PC-3 (cell line): Measurements from ENCODE around the gene PLEKHA6. TPM values are rescaled to one million over a fixed set of nuclear protein-coding genes. Genes with fewer than 3 reads are reported as not detected.

Experiments
- ATAC-seq: fragments of 200-7000 bp; cut with Tn5 transposase; 2 replicates; pipeline ENCODE4 v1.9.1; 2020; ENCODE audit warnings: mild to moderate bottlenecking, moderate library complexity
- BruUV-seq: library from RNA; stranded (reverse); fragments of 400-500 nt; replicated peaks from 2 replicates; lab custom pipeline; 2021; lab: Mats Ljungman, UMichigan
- CTCF ChIA-PET: fragments of 300-600 bp; sonication (Branson Sonifier 250); formaldehyde crosslinking; loops from one replicate; lab custom pipeline; 2022; ENCODE audit warnings: antibody characterized with exemption; lab: Charles Lee
- POLR2A ChIA-PET: fragments of 300-600 bp; sonication (Branson Sonifier 250); formaldehyde crosslinking; loops from one replicate; lab custom pipeline; 2022; ENCODE audit warnings: antibody characterized with exemption; ENCODE audit not compliant: unreplicated experiment; lab: Charles Lee
- DNase-seq: peaks from one replicate; pipeline ENCODE4 v3.0.0-alpha.2; 2015
- H2AFZ ChIP-seq: fragments of 300-600 bp; sonication (generic); 2 replicates; pipeline ENCODE4 v1.6.0; 2016; ENCODE audit warnings: antibody characterized with exemption, low read length
- H3F3A ChIP-seq: fragments of 300-600 bp; sonication (generic); one replicate; pipeline ENCODE4 v1.6.0; 2017; ENCODE audit warnings: antibody characterized with exemption, low read length, control low read depth, mild to moderate bottlenecking; ENCODE audit not compliant: unreplicated experiment
- H3K27ac ChIP-seq: fragments of 300-600 bp; sonication (generic); 2 replicates; pipeline ENCODE4 v1.5.1; 2016; ENCODE audit warnings: mild to moderate bottlenecking, low read length
- H3K27me3 ChIP-seq: fragments of 300-600 bp; sonication (generic); 2 replicates; pipeline ENCODE4 v1.6.1; 2016; ENCODE audit warnings: low read length, mixed read lengths
- H3K36me3 ChIP-seq: fragments of 300-600 bp; sonication (generic); 2 replicates; pipeline ENCODE4 v1.6.1; 2016; ENCODE audit warnings: low read depth, mixed run types, low read length, mixed read lengths
- H3K4me1 ChIP-seq: fragments of 300-600 bp; sonication (generic); 2 replicates; pipeline ENCODE4 v1.5.1; 2016; ENCODE audit warnings: low read length; ENCODE audit not compliant: insufficient read depth
- H3K4me2 ChIP-seq: fragments of 300-600 bp; sonication (generic); 2 replicates; pipeline ENCODE4 v1.6.0; 2016; ENCODE audit warnings: low read length
- H3K4me3 ChIP-seq: fragments of 300-600 bp; sonication (generic); 2 replicates; pipeline ENCODE4 v1.5.1; 2016; ENCODE audit warnings: mild to moderate bottlenecking, low read length, mixed read lengths
- H3K79me2 ChIP-seq: fragments of 300-600 bp; sonication (generic); 2 replicates; pipeline ENCODE4 v1.6.1; 2017; ENCODE audit warnings: low read length, mixed read lengths
- H3K9ac ChIP-seq: fragments of 300-600 bp; sonication (generic); 2 replicates; pipeline ENCODE4 v1.6.0; 2016; ENCODE audit warnings: mild to moderate bottlenecking, low read length
- H3K9me2 ChIP-seq: fragments of 300-600 bp; sonication (generic); replicated peaks from 2 replicates; pipeline ENCODE4 v1.6.1; 2016; ENCODE audit warnings: mixed run types, low read length, mixed read lengths
- H3K9me3 ChIP-seq: fragments of 300-600 bp; sonication (generic); 2 replicates; pipeline ENCODE4 v1.6.1; 2016; ENCODE audit warnings: low read length, mixed read lengths
- H4K20me1 ChIP-seq: fragments of 300-600 bp; sonication (generic); 2 replicates; pipeline ENCODE4 v1.6.1; 2016; ENCODE audit warnings: low read length, mixed read lengths
- CTCF ChIP-seq: fragments of 300-600 bp; sonication (generic); conservative IDR thresholded peaks from 2 replicates; pipeline ENCODE4 v1.5.1; 2017; ENCODE audit warnings: antibody characterized with exemption, low read depth, mild to moderate bottlenecking, low read length
- EZH2 ChIP-seq: fragments of 300-600 bp; sonication (generic); IDR thresholded peaks from one replicate; pipeline ENCODE4 v1.6.1; 2017; ENCODE audit warnings: antibody characterized with exemption, mild to moderate bottlenecking, low read length; ENCODE audit not compliant: unreplicated experiment
- EZH2phosphoT487 ChIP-seq: fragments of 300-600 bp; sonication (generic); IDR thresholded peaks from 2 replicates; pipeline ENCODE4 v1.6.1; 2018; ENCODE audit warnings: mild to moderate bottlenecking, antibody characterized with exemption, low read length, borderline replicate concordance
- intact Hi-C: fragments of 100-400 bp; cut with micrococcal nuclease; formaldehyde crosslinking; loops from 2 replicates; pipeline ENCODE4 v1.9.0; 2023
- total RNA-seq: library from RNA; depleted of rRNA; stranded (reverse); fragments of >200 nt; gene quantifications from 2 replicates; pipeline ENCODE4 v1.2.3, GENCODE V29; 2014

Gene PLEKHA6
- total RNA-seq, 1 experiment from 2014 or later = 53.8 TPM

- BruUV-seq = no TSS peak
- no peak for ATAC-seq
- POLR2A ChIA-PET = no interaction called here
Observed at GRCh38 chr1:204205486-204205885, 154.2 kb downstream of the PLEKHA6 start.

GRCh38 chr1:204204944-204205343 is 154.8 kb downstream of the PLEKHA6 start:
- ChIA-PET POLR2A (no interaction called here), CTCF (interaction anchor here (2.8 kb wide), 1 partner anchor 42 kb away, joined by 28 read pairs; no protein-coding TSS in a partner anchor)
- H3F3A ChIP-seq = no peaks in the 10 kb centered on the region
- no peak overlapping the region for H3K4me3 ChIP-seq
- H3K4me2 ChIP-seq = no peak overlapping the region
- H4K20me1 ChIP-seq = no peaks in the 10 kb centered on the region
- H3K9me3 ChIP-seq = no peaks in the 10 kb centered on the region
- H3K36me3 ChIP-seq = no peaks in the 10 kb centered on the region
- no peaks in the 10 kb centered on the region for H3K79me2 ChIP-seq
- no peak overlapping the region for H3K27ac ChIP-seq
- intact Hi-C loops = no loop called here
- no TSS peak for BruUV-seq
- TF ChIP-seq CTCF (no peak), EZH2 (no peak), EZH2phosphoT487 (no peak)
- ATAC-seq = no peak
- DNase-seq = no peak
- no peaks in the 10 kb centered on the region for H3K27me3 ChIP-seq
- no peak overlapping the region for H2AFZ ChIP-seq
- peaks cover 22% of the 10 kb centered on the region for H3K4me1 ChIP-seq
- H3K9ac ChIP-seq = no peak overlapping the region
- H3K9me2 ChIP-seq = no peaks in the 10 kb centered on the region

More at GRCh38 chr1:204205486-204205885, 154.2 kb downstream of the PLEKHA6 start:
- Histone ChIP-seq H3K4me1 (peaks cover 22% of the 10 kb centered on the region), H3K9me3 (no peaks in the 10 kb centered on the region), H3K9ac (no peak overlapping the region), H3K36me3 (no peaks in the 10 kb centered on the region), H3K27me3 (no peaks in the 10 kb centered on the region), H3F3A (no peaks in the 10 kb centered on the region), H3K79me2 (no peaks in the 10 kb centered on the region), H3K27ac (no peak overlapping the region), H3K4me3 (no peak overlapping the region), H3K9me2 (no peaks in the 10 kb centered on the region), H4K20me1 (no peaks in the 10 kb centered on the region), H2AFZ (no peak overlapping the region), H3K4me2 (no peak overlapping the region)
- CTCF ChIA-PET = interaction anchor here (0.5 to 2.8 kb wide), 7 partner anchors 9 to 345 kb away, joined by 3 to 28 read pairs (median 4); partner anchors contain the start of gene KISS1
- intact Hi-C loops = no loop called here
- TF ChIP-seq EZH2 (no peak), CTCF (no peak), EZH2phosphoT487 (no peak)
- no peak for DNase-seq

- peak; percentile 79 for DNase-seq
- H3K4me1 ChIP-seq = peaks cover 36% of the 10 kb centered on the region
- no peak overlapping the region for H3K4me3 ChIP-seq
- H3K4me2 ChIP-seq = peak overlapping the region; percentile 0; the same call in 1 of the 2 replicates
- TF ChIP-seq CTCF (no peak), EZH2phosphoT487 (no peak), EZH2 (no peak)
- CTCF ChIA-PET = no interaction called here
- H3K9me3 ChIP-seq = no peaks in the 10 kb centered on the region
- H3K9ac ChIP-seq = no peak overlapping the region
- H3K36me3 ChIP-seq = no peaks in the 10 kb centered on the region
- no peak for ATAC-seq
- H4K20me1 ChIP-seq = no peaks in the 10 kb centered on the region
- no peak overlapping the region for H2AFZ ChIP-seq
- no peaks in the 10 kb centered on the region for H3F3A ChIP-seq
- POLR2A ChIA-PET = no interaction called here
- no TSS peak for BruUV-seq
- H3K27ac ChIP-seq = no peak overlapping the region
- no peaks in the 10 kb centered on the region for H3K27me3 ChIP-seq
- H3K9me2 ChIP-seq = no peaks in the 10 kb centered on the region
- H3K79me2 ChIP-seq = no peaks in the 10 kb centered on the region
- intact Hi-C loops = no loop called here
Observed at GRCh38 chr1:204203206-204203767, 156.4 kb downstream of the PLEKHA6 start.
